ENCODE measurements around the gene TRAPPC4. TPM values are rescaled to one million over a fixed set of nuclear protein-coding genes. Genes with fewer than 3 reads are reported as not detected.
"Not testable (repeated sequence)": the region's sequence is repeated elsewhere in the genome, so short reads cannot be mapped to it uniquely, and the experiment has no call there.

TRAPPC4 gene
- polyA plus RNA-seq, 1 donor (not counting 4 experiments of a cell fraction or from before 2014, with no cell fraction given) = 121 TPM

GRCh38 chr11:119031912-119032280 lies 13.3 kb downstream of the TRAPPC4 start:
- H3K27ac ChIP-seq (ENCODE audit: control insufficient read depth, insufficient read depth, low read length) = no peak overlapping the region
- peaks cover 9 to 13% of the 10 kb centered on the region in 2 experiments for H3K36me3 ChIP-seq (ENCODE audit: control insufficient read depth in 2 of 2, extremely low read depth in 1 of 2, insufficient read depth in 2 of 2, low read length in 2 of 2)
- H3K9me3 ChIP-seq (ENCODE audit: control insufficient read depth, low read depth, low read length) = no peaks in the 10 kb centered on the region
- no peak overlapping the region for H3K4me2 ChIP-seq (ENCODE audit: control insufficient read depth, extremely low read depth, insufficient read depth, low read depth, low read length)
- H4K20me1 ChIP-seq (ENCODE audit: control insufficient read depth, extremely low read depth, insufficient read depth, low read length) = no peaks in the 10 kb centered on the region
- H3K9me1 ChIP-seq (ENCODE audit: control insufficient read depth, extremely low read depth, insufficient read depth, low read length) = no peaks in the 10 kb centered on the region
- H2AFZ ChIP-seq (ENCODE audit: control insufficient read depth, low read length) = no peak overlapping the region
- no peak for TF ChIP-seq EZH2 (IDR thresholded peaks at IDR 0.05; ENCODE audit: low read length)
- TF ChIP-seq, protein P1, sequence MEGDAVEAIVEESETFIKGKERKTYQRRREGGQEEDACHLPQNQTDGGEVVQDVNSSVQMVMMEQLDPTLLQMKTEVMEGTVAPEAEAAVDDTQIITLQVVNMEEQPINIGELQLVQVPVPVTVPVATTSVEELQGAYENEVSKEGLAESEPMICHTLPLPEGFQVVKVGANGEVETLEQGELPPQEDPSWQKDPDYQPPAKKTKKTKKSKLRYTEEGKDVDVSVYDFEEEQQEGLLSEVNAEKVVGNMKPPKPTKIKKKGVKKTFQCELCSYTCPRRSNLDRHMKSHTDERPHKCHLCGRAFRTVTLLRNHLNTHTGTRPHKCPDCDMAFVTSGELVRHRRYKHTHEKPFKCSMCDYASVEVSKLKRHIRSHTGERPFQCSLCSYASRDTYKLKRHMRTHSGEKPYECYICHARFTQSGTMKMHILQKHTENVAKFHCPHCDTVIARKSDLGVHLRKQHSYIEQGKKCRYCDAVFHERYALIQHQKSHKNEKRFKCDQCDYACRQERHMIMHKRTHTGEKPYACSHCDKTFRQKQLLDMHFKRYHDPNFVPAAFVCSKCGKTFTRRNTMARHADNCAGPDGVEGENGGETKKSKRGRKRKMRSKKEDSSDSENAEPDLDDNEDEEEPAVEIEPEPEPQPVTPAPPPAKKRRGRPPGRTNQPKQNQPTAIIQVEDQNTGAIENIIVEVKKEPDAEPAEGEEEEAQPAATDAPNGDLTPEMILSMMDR (optimal IDR thresholded peaks at IDR 0.05 in 1 of 3, IDR thresholded peaks at IDR 0.05 in 1 of 3, conservative IDR thresholded peaks at IDR 0.05 in 1 of 3; ENCODE audit: extremely low read depth in 1 of 3, insufficient read depth in 2 of 3, low read length in 3 of 3) = no peak
- DNase-seq (ENCODE audit: low read depth, low spot score) (no peak), FAIRE-seq (no peak)
- H3K4me1 ChIP-seq (ENCODE audit: control insufficient read depth, extremely low read depth, insufficient read depth, low read length) = peaks cover 14% of the 10 kb centered on the region
- no peak overlapping the region for H3K4me3 ChIP-seq (ENCODE audit: control insufficient read depth in 2 of 3, extremely low read depth in 1 of 3, insufficient read depth in 2 of 3, low read depth in 1 of 3, low read length in 3 of 3)
- no peak overlapping the region for H3K9ac ChIP-seq (ENCODE audit: control insufficient read depth, extremely low read depth, insufficient read depth, low read length)
- dilution Hi-C loops (cut with MboI; ENCODE audit: extremely low pct_ligation_motif_present, low sequenced_read_pairs) = no loop called here
- peaks cover 9% of the 10 kb centered on the region for H3K79me2 ChIP-seq (ENCODE audit: control insufficient read depth, insufficient read depth, low read length)
- H3K27me3 ChIP-seq (ENCODE audit: control insufficient read depth, extremely low read depth, insufficient read depth, low read length) = no peaks in the 10 kb centered on the region

- H3K9me1 ChIP-seq (ENCODE audit: control insufficient read depth, extremely low read depth, insufficient read depth, low read length); H4K20me1 ChIP-seq (ENCODE audit: control insufficient read depth, extremely low read depth, insufficient read depth, low read length); H3K9me3 ChIP-seq (ENCODE audit: control insufficient read depth, low read depth, low read length); H3K79me2 ChIP-seq (ENCODE audit: control insufficient read depth, insufficient read depth, low read length); H3K4me3 ChIP-seq (ENCODE audit: control insufficient read depth in 2 of 3, extremely low read depth in 1 of 3, insufficient read depth in 2 of 3, low read depth in 1 of 3, low read length in 3 of 3); H3K4me2 ChIP-seq (ENCODE audit: control insufficient read depth, extremely low read depth, insufficient read depth, low read depth, low read length); DNase-seq (ENCODE audit: low read depth, low spot score); H3K27ac ChIP-seq (ENCODE audit: control insufficient read depth, insufficient read depth, low read length); H3K36me3 ChIP-seq (ENCODE audit: control insufficient read depth in 2 of 2, extremely low read depth in 1 of 2, insufficient read depth in 2 of 2, low read length in 2 of 2); dilution Hi-C loops (cut with MboI; ENCODE audit: extremely low pct_ligation_motif_present, low sequenced_read_pairs); H2AFZ ChIP-seq (ENCODE audit: control insufficient read depth, low read length); H3K9ac ChIP-seq (ENCODE audit: control insufficient read depth, extremely low read depth, insufficient read depth, low read length); FAIRE-seq; H3K27me3 ChIP-seq (ENCODE audit: control insufficient read depth, extremely low read depth, insufficient read depth, low read length): not testable (repeated sequence)
- peaks cover 14% of the 10 kb centered on the region for H3K4me1 ChIP-seq (ENCODE audit: control insufficient read depth, extremely low read depth, insufficient read depth, low read length)
Observed at GRCh38 chr11:119033421-119033820, 14.9 kb downstream of the TRAPPC4 start.

- peaks cover 2% of the 10 kb centered on the region for H3K79me2 ChIP-seq (ENCODE audit: control insufficient read depth, insufficient read depth, low read length)
- no peaks in the 10 kb centered on the region for H3K9me1 ChIP-seq (ENCODE audit: control insufficient read depth, extremely low read depth, insufficient read depth, low read length)
Observed at GRCh38 chr11:119034813-119035212, 16.2 kb downstream of the TRAPPC4 start.

More at GRCh38 chr11:119034813-119035212, 16.2 kb downstream of the TRAPPC4 start:
- Histone ChIP-seq H3K4me3 (ENCODE audit: control insufficient read depth in 2 of 3, extremely low read depth in 1 of 3, insufficient read depth in 2 of 3, low read depth in 1 of 3, low read length in 3 of 3) (no peak overlapping the region), H3K36me3 (ENCODE audit: control insufficient read depth in 2 of 2, extremely low read depth in 1 of 2, insufficient read depth in 2 of 2, low read length in 2 of 2) (no peaks in the 10 kb centered on the region), H2AFZ (ENCODE audit: control insufficient read depth, low read length) (no peak overlapping the region), H3K27me3 (ENCODE audit: control insufficient read depth, extremely low read depth, insufficient read depth, low read length) (no peaks in the 10 kb centered on the region), H4K20me1 (ENCODE audit: control insufficient read depth, extremely low read depth, insufficient read depth, low read length) (no peaks in the 10 kb centered on the region), H3K4me2 (ENCODE audit: control insufficient read depth, extremely low read depth, insufficient read depth, low read depth, low read length) (no peak overlapping the region), H3K4me1 (ENCODE audit: control insufficient read depth, extremely low read depth, insufficient read depth, low read length) (peaks cover 2% of the 10 kb centered on the region), H3K9me3 (ENCODE audit: control insufficient read depth, low read depth, low read length) (no peaks in the 10 kb centered on the region), H3K27ac (ENCODE audit: control insufficient read depth, insufficient read depth, low read length) (no peak overlapping the region), H3K9ac (ENCODE audit: control insufficient read depth, extremely low read depth, insufficient read depth, low read length) (no peak overlapping the region)
- FAIRE-seq (no peak), DNase-seq (ENCODE audit: low read depth, low spot score) (no peak)
- dilution Hi-C loops (cut with MboI; ENCODE audit: extremely low pct_ligation_motif_present, low sequenced_read_pairs) = no loop called here
- TF ChIP-seq, protein P1 (optimal IDR thresholded peaks at IDR 0.05 in 1 of 3, IDR thresholded peaks at IDR 0.05 in 1 of 3, conservative IDR thresholded peaks at IDR 0.05 in 1 of 3; ENCODE audit: extremely low read depth in 1 of 3, insufficient read depth in 2 of 3, low read length in 3 of 3) = no peak
- TF ChIP-seq EZH2 (IDR thresholded peaks at IDR 0.05; ENCODE audit: low read length) = no peak
